ENCODE measurements around the gene ZNF174.

The ZNF174 gene

GRCh38 chr16:3443108-3444031 is 42.4 kb downstream of the ZNF174 start, which contains the start of the genes NAA60 and ZNF597:
Gene NAA60 (plus strand): TSS chr16:3443680. CDS start chr16:3476228, 32,548 bp downstream.
Gene ZNF597 (minus strand): TSS chr16:3443504. CDS start chr16:3443153, 351 bp downstream.
- peak; percentile 92 for DNase-seq

GRCh38 chr16:3444032-3444388 is 43.0 kb downstream of the ZNF174 start:
- peak; percentile 40 for DNase-seq

- DNase-seq = no peak
These were observed 53.1 kb downstream of the ZNF174 start for GRCh38 chr16:3454093-3454492.

GRCh38 chr16:3454631-3455147 is 53.7 kb downstream of the ZNF174 start:
- DNase-seq = no peak

GRCh38 chr16:3457434-3458252 is 56.6 kb downstream of the ZNF174 start:
- peak; percentile 89 for DNase-seq

- DNase-seq = peak; percentile 5
These were observed 57.4 kb downstream of the ZNF174 start for GRCh38 chr16:3458278-3458851.

- DNase-seq = peak; percentile 40
These were observed 57.9 kb downstream of the ZNF174 start for GRCh38 chr16:3458852-3459361.
